WI38 (cell line): Measurements from ENCODE around the gene ZBTB37.
"Not testable (repeated sequence)": the region's sequence is repeated elsewhere in the genome, so short reads cannot be mapped to it uniquely, and the experiment has no call there.

Source experiments
- H3K4me3 ChIP-seq: 2 replicates; pipeline ENCODE4 v1.5.1; 2011; ENCODE audit warnings: low read depth, mild to moderate bottlenecking, control low read depth, low read length
- TF ChIP-seq, protein P1 (sequence below): IDR thresholded peaks from 2 replicates; pipeline ENCODE4 v1.5.1; 2012; ENCODE audit warnings: low read depth, mild to moderate bottlenecking, control low read depth, low read length

ZBTB37 gene

GRCh38 chr1:173878251-173878650 lies 10.1 kb downstream of the ZBTB37 start:
- TF ChIP-seq, protein P1, sequence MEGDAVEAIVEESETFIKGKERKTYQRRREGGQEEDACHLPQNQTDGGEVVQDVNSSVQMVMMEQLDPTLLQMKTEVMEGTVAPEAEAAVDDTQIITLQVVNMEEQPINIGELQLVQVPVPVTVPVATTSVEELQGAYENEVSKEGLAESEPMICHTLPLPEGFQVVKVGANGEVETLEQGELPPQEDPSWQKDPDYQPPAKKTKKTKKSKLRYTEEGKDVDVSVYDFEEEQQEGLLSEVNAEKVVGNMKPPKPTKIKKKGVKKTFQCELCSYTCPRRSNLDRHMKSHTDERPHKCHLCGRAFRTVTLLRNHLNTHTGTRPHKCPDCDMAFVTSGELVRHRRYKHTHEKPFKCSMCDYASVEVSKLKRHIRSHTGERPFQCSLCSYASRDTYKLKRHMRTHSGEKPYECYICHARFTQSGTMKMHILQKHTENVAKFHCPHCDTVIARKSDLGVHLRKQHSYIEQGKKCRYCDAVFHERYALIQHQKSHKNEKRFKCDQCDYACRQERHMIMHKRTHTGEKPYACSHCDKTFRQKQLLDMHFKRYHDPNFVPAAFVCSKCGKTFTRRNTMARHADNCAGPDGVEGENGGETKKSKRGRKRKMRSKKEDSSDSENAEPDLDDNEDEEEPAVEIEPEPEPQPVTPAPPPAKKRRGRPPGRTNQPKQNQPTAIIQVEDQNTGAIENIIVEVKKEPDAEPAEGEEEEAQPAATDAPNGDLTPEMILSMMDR, result no peak
- H3K4me3 ChIP-seq, result no peak overlapping the region

DNA sequence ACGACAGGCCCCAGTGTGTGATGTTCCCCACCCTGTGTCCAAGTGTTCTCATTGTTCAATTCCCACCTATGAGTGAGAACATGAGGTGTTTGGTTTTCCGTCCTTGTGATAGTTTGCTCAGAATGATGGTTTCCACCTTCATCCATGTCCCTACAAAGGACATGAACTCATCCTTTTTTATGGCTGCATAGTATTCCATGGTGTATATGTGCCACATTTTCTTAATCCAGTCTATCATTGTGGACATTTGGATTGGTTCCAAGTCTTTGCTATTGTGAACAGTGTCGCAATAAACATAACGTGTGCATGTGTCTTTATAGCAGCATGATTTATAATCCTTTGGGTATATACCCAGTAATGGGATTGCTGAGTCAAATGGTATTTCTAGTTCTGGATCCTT lies 12.9 kb downstream of the ZBTB37 start:
- not testable (repeated sequence) for H3K4me3 ChIP-seq

GRCh38 chr1:173884701-173885100 lies 16.5 kb downstream of the ZBTB37 start:
- TF ChIP-seq, protein P1, result no peak

GRCh38 chr1:173886746-173887611 lies 18.8 kb downstream of the ZBTB37 start:
- TF ChIP-seq, protein P1, result no peak
- no peak overlapping the region for H3K4me3 ChIP-seq

More at GRCh38 chr1:173884701-173885100, 16.5 kb downstream of the ZBTB37 start:
- no peak overlapping the region for H3K4me3 ChIP-seq

DNA sequence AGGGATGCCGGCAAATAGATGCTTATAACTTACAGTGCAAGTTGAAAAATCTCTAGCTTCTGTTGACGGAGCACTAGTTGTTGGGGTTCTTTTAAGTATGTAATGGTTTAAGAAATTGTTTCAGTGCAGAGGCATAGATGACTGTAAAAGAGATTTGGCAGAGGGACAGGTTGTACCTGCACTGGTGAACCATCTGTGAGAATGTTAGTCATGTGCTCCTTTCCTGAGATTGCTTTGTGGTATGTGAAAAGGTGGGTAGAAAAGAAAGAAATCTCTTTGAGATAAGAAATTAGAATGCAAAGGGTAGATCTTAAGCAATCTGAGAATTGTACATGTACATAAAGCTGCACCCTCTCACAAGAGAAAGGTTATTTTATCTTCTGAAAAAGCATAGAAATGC lies 19.4 kb downstream of the ZBTB37 start:
- TF ChIP-seq, protein P1, result no peak
- no peak overlapping the region for H3K4me3 ChIP-seq

GRCh38 chr1:173888749-173889148 lies 20.6 kb downstream of the ZBTB37 start:
- no peak overlapping the region for H3K4me3 ChIP-seq
- TF ChIP-seq, protein P1, result no peak

- TF ChIP-seq, protein P1, result no peak
- H3K4me3 ChIP-seq, result no peak overlapping the region
Observed at GRCh38 chr1:173889885-173890284, 21.7 kb downstream of the ZBTB37 start.
